Stomach (tissue), 9 donors: ENCODE results near the gene AMACR. TPM values are rescaled to one million over a fixed set of nuclear protein-coding genes. Genes with fewer than 3 reads are reported as not detected.

Experiments used
- DNase-seq, 2 donors: peaks; one replicate each; pipeline versions ENCODE4 v3.0.0 to v3.0.0-alpha.2; 2013 to 2019
- H3K27ac ChIP-seq, 5 donors: fragments of 200-600 bp in 4 of 5; sonication (generic) in 4 of 5; one replicate each; pipeline ENCODE4 v1.5.1; 2013 to 2019; ENCODE audit warnings: mild to moderate bottlenecking in 1 of 5, moderate library complexity in 1 of 5
- H3K27me3 ChIP-seq, 3 donors: fragments of 200-600 bp; sonication (generic); one replicate each; pipeline ENCODE4 v1.5.1; 2017 to 2019; ENCODE audit warnings: mixed run types in 1 of 3
- H3K36me3 ChIP-seq, 4 donors: fragments of 200-600 bp; sonication (generic); 1 replicate in 3 of 4; 2 replicates in 1 of 4; pipeline ENCODE4 v1.5.1; 2016 to 2019
- H3K4me1 ChIP-seq, 4 donors: fragments of 200-600 bp; sonication (generic); one replicate each; pipeline ENCODE4 v1.5.1; 2016 to 2019
- H3K4me3 ChIP-seq, 4 donors: fragments of 200-600 bp; sonication (generic) in 3 of 4; one replicate each; pipeline ENCODE4 v1.5.1; 2016 to 2019; ENCODE audit warnings: mild to moderate bottlenecking in 1 of 4
- H3K9me3 ChIP-seq, 4 donors: fragments of 200-600 bp; sonication (generic); one replicate each; pipeline ENCODE4 v1.5.1; 2016 to 2019
- EP300 ChIP-seq: sonication (generic); formaldehyde crosslinking; IDR thresholded peaks from one replicate; pipeline ENCODE4 v1.6.1; 2017; ENCODE audit warnings: antibody characterized with exemption
- POLR2A ChIP-seq, 4 donors: fragments of 450-650 bp; IDR thresholded peaks; one replicate each; pipeline ENCODE4 v1.6.1; 2016; ENCODE audit warnings: antibody characterized with exemption in 4 of 4, control low read depth in 2 of 4, mild to moderate bottlenecking in 1 of 4, moderate library complexity in 1 of 4
- POLR2AphosphoS5 ChIP-seq, 3 donors: sonication (generic); formaldehyde crosslinking; IDR thresholded peaks; one replicate each; pipeline ENCODE4 v1.6.1; 2016; ENCODE audit warnings: antibody characterized with exemption in 3 of 3
- WGBS, 5 donors: extraction: QIAGEN DNeasy Blood & Tissue Kit in 3 of 5; methylation state at CpG; one replicate each; pipeline versions ENCODE4 v1.1.5 to v1.1.7; 2013 to 2018; 5-methylcytosine and 5-hydroxymethylcytosine counted together
- intact Hi-C: fragments of 100-400 bp; cut with DNase I; formaldehyde crosslinking; loops from one replicate; pipeline ENCODE4 v1.15.1; 2023; ENCODE audit warnings: low total_unique reads
- polyA plus RNA-seq, 3 donors: library from polyadenylated mRNA; stranded (reverse); fragments of 200-250 nt; gene quantifications; one replicate each; pipeline ENCODE4 v1.2.3, GENCODE V29; 2013
- total RNA-seq, 5 donors: library from RNA; depleted of rRNA; stranded (reverse); fragments of >200 nt; gene quantifications; one replicate each; pipeline versions ENCODE4 v1.1.0 to v1.2.3, GENCODE V29; 2014 to 2016
- TF ChIP-seq, protein P1 (sequence below), 7 experiments: fragments of 450-650 bp in 4 of 7; fragments of 200-600 bp in 3 of 7; sonication (generic) in 3 of 7; IDR thresholded peaks; one replicate each; pipeline ENCODE4 v1.5.1; 2016 to 2019; ENCODE audit warnings: antibody characterized with exemption in 7 of 7, control low read depth in 2 of 7, mild to moderate bottlenecking in 1 of 7
- donor health status: healthy with polysubstance abuse.
- donor health status: Bipolar disorder and iron deficiency.
- donor health status: healthy.

AMACR gene
- total and polyA plus RNA-seq, 8 donors = 8.5 to 89.7 (median 19.5) TPM

DNA sequence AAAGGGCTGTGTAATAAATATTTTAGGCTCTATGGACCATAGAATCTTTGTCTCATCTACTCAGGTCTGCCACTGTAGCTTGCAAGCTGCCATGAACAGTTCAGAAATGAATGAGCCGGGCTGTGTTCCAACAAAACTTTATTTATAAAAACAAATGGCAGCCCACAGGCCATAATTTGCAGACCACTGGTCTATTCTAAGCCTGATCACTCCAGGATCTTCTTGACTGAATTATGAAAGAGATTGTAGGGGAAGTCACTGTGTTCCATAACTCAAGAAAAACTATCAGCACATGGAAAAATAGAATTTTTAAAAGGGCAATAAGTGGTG is 46.5 kb upstream of the AMACR start:
- intact Hi-C loops = no loop called here
- Histone ChIP-seq H3K4me3 (no peak overlapping the region), H3K27me3 (no peaks in the 10 kb centered on the region), H3K27ac (no peak overlapping the region), H3K9me3 (no peaks in the 10 kb centered on the region), H3K36me3 (peaks cover 0 to 8% (median 5%) of the 10 kb centered on the region in 4 donors), H3K4me1 (peaks cover 0 to 10% (median 0%) of the 10 kb centered on the region in 4 donors)
- 89 to 96% (median 92%) methylated on average over 1 of the region's 1 CpG for WGBS, 5 donors
- DNase-seq = no peak
- TF ChIP-seq, protein P1, sequence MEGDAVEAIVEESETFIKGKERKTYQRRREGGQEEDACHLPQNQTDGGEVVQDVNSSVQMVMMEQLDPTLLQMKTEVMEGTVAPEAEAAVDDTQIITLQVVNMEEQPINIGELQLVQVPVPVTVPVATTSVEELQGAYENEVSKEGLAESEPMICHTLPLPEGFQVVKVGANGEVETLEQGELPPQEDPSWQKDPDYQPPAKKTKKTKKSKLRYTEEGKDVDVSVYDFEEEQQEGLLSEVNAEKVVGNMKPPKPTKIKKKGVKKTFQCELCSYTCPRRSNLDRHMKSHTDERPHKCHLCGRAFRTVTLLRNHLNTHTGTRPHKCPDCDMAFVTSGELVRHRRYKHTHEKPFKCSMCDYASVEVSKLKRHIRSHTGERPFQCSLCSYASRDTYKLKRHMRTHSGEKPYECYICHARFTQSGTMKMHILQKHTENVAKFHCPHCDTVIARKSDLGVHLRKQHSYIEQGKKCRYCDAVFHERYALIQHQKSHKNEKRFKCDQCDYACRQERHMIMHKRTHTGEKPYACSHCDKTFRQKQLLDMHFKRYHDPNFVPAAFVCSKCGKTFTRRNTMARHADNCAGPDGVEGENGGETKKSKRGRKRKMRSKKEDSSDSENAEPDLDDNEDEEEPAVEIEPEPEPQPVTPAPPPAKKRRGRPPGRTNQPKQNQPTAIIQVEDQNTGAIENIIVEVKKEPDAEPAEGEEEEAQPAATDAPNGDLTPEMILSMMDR (IDR thresholded peaks at IDR 0.05) = no peak
- TF ChIP-seq POLR2AphosphoS5 (IDR thresholded peaks at IDR 0.05) (no peak), EP300 (no peak), POLR2A (IDR thresholded peaks at IDR 0.05) (no peak)

DNA sequence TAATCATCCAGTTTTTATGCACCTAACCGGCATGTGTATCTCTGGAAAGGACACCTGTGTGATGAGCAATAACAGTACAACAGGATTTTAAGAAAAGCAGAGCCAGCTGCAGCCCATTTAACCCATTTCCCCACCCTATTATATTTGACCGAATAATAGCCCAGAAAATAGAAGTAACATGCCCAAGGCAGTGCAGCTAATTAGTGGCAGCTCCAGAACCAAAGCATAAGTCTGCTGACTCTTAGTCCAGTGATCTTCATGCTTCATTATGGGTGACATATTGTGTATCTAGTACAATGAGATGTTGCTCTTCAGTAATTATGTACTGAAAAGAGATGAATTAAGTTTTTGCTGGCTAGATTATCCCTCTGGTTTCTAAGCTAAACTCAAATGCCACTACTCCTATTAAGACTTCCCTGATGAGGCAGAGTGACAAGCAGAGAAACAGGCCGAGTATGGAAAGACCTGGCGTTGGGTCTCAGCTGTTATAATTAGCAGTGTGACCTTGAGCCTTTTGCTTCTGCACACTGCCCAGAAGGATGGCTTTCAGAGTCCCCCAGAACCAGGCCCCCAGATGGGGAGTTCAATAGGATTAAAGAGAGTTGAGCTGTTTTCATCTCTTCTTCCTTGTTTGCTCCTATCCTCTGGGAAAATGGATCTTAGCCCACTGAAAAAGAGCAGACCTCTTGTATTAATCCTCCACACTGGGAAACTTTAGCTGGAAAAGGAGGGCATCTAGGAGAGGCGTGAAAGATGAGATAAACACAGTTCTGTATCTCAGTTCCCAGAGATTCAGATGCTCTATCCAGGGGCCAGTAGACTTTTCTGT is 45.9 kb upstream of the AMACR start:
- 81 to 93% (median 87%) methylated on average over 5 of the region's 5 CpGs for WGBS, 5 donors
- peaks cover 0 to 10% (median 0%) of the 10 kb centered on the region in 4 donors for H3K4me1 ChIP-seq
- no peak overlapping the region for H3K4me3 ChIP-seq
- H3K27me3 ChIP-seq = no peaks in the 10 kb centered on the region
- DNase-seq = no peak
- no peak overlapping the region for H3K27ac ChIP-seq
- intact Hi-C loops = no loop called here
- H3K9me3 ChIP-seq = no peaks in the 10 kb centered on the region
- TF ChIP-seq, protein P1 (IDR thresholded peaks at IDR 0.05) = no peak
- TF ChIP-seq POLR2AphosphoS5 (IDR thresholded peaks at IDR 0.05) = no peak
- TF ChIP-seq POLR2A (IDR thresholded peaks at IDR 0.05) = no peak
- TF ChIP-seq EP300 = no peak
- peaks cover 0 to 8% (median 5%) of the 10 kb centered on the region in 4 donors for H3K36me3 ChIP-seq

DNA sequence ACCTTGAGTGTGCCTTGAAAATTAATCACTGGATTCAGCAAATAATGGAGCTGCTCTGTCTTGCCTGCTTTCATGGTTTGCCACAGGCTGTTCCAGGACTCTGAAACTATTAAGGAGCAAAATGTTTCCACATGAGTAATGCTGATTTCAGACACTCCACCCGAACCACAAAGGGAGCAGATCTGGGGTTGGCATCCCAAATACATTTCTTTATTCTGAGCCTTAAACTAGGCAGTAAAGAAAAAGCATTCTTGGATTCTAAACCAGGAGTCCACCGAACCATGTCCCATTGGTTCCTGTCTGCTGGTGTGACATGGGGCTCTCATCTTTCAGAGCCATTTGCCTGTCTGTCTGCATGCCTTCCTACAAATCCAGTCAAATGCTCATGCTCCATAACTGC is 45.3 kb upstream of the AMACR start:
- no peak for TF ChIP-seq EP300
- Histone ChIP-seq H3K36me3 (peaks cover 0 to 8% (median 2%) of the 10 kb centered on the region in 4 donors), H3K4me3 (no peak overlapping the region), H3K9me3 (no peaks in the 10 kb centered on the region), H3K4me1 (peaks cover 0 to 10% (median 0%) of the 10 kb centered on the region in 4 donors), H3K27me3 (no peaks in the 10 kb centered on the region), H3K27ac (no peak overlapping the region)
- intact Hi-C loops = no loop called here
- DNase-seq = no peak
- 35 to 89% (median 82%) methylated on average over 2 of the region's 2 CpGs for WGBS, 5 donors

DNA sequence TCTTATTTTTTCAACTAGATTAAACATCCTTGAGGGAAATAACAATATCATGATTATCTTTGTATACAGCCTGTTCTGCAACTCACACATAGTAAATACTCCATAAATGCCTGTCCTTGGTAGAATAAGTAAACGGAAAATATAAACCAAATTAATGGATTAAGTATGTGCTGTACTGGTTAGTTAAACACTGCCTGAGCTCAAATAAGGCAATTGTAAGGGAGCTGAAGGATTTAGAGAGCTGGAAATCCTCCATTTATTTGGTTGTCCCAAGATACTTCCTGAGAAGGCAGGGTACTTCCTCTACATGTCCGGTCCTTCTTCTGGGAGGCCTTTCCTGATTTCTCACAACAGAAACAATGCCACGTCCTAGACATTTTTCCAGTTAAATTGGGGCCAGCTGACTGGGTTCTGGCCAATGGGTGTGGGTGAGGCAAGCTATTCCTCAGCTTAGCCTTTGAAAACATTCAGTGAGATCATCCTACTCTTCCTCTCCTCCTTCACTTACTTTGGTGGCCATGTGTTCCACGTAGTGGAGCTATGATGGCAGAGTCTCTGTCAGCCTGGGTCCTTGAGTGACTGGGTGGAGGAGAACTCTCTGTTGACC is 43.6 kb upstream of the AMACR start:
- TF ChIP-seq POLR2A (IDR thresholded peaks at IDR 0.05) (no peak), EP300 (no peak), POLR2AphosphoS5 (IDR thresholded peaks at IDR 0.05) (no peak)
- TF ChIP-seq, protein P1 (IDR thresholded peaks at IDR 0.05) = no peak
- no peaks in the 10 kb centered on the region for H3K27me3 ChIP-seq
- H3K27ac ChIP-seq = no peak overlapping the region
- DNase-seq = no peak
- peaks cover 0 to 8% (median 2%) of the 10 kb centered on the region in 4 donors for H3K36me3 ChIP-seq
- H3K4me3 ChIP-seq = no peak overlapping the region
- H3K4me1 ChIP-seq = peaks cover 0 to 12% (median 4%) of the 10 kb centered on the region in 4 donors
- 81 to 89% (median 86%) methylated on average over 4 of the region's 4 CpGs for WGBS, 5 donors
- no peaks in the 10 kb centered on the region for H3K9me3 ChIP-seq
- intact Hi-C loops = no loop called here
